Astrocyte of the spinal cord (primary cell): ENCODE measurements around the gene ACTL10.

Experiments
- DNase-seq: peaks from one replicate; pipeline ENCODE4 v3.0.0; 2011; ENCODE audit warnings: low read depth, low spot score
- H3K4me3 ChIP-seq: 2 replicates; pipeline ENCODE4 v1.5.1; 2011; ENCODE audit warnings: low read depth, mild to moderate bottlenecking, low read length, moderate library complexity
- CTCF ChIP-seq: IDR thresholded peaks from 2 replicates; pipeline ENCODE4 v1.5.1; 2012; ENCODE audit warnings: low read depth, mild to moderate bottlenecking, low read length, inconsistent platforms
- in situ Hi-C: cut with HindIII; loops from 2 replicates; pipeline ENCODE4 v1.10.0; 2017; ENCODE audit warnings: low sequenced_read_pairs

ACTL10 gene

GRCh38 chr20:33713865-33714367 is 47.2 kb downstream of the ACTL10 start:
- H3K4me3 ChIP-seq: no peak overlapping the region
- no peak for TF ChIP-seq CTCF
- DNase-seq: no peak
- in situ Hi-C loops: no loop called here

- no peak for DNase-seq
- TF ChIP-seq CTCF: no peak
- no peak overlapping the region for H3K4me3 ChIP-seq
- in situ Hi-C loops: no loop called here
Observed at GRCh38 chr20:33716498-33716897, 49.8 kb downstream of the ACTL10 start.
